Keratinocyte (primary cell): Measurements from ENCODE around the gene GRB10. TPM values are rescaled to one million over a fixed set of nuclear protein-coding genes. Genes with fewer than 3 reads are reported as not detected.

Experiments used
- DNase-seq: peaks from one replicate; pipeline ENCODE4 v3.0.0-alpha.2; 2011; ENCODE audit warnings: low read depth, missing footprints, low spot score
- FAIRE-seq: peaks from 2 replicates; lab custom pipeline; 2011; peaks lifted over from hg19 to GRCh38; lab: Jason Lieb, UNC
- H2AFZ ChIP-seq: 2 replicates; pipeline ENCODE4 v1.6.0; 2012; ENCODE audit warnings: low read length, control low read depth, inconsistent platforms; ENCODE audit not compliant: control insufficient read depth
- H3K27ac ChIP-seq: 2 replicates; pipeline ENCODE4 v1.5.1; 2011; ENCODE audit warnings: low read length; ENCODE audit not compliant: control insufficient read depth, insufficient read depth
- H3K27me3 ChIP-seq: 3 replicates; pipeline ENCODE4 v1.6.0; 2011; ENCODE audit warnings: low read length; ENCODE audit not compliant: control insufficient read depth, insufficient read depth; ENCODE audit errors: extremely low read depth
- H3K36me3 ChIP-seq, 2 experiments: 2 replicates in 1 of 2; 3 replicates in 1 of 2; pipeline ENCODE4 v1.5.1; 2011; ENCODE audit warnings: low read length in 2 of 2, mild to moderate bottlenecking in 1 of 2; ENCODE audit not compliant: control insufficient read depth in 2 of 2, insufficient read depth in 2 of 2; ENCODE audit errors: extremely low read depth in 1 of 2
- H3K4me1 ChIP-seq: 3 replicates; pipeline ENCODE4 v1.5.1; 2011; ENCODE audit warnings: low read length; ENCODE audit not compliant: control insufficient read depth, insufficient read depth; ENCODE audit errors: extremely low read depth
- H3K4me2 ChIP-seq: 3 replicates; pipeline ENCODE4 v1.6.0; 2011; ENCODE audit warnings: low read depth, low read length; ENCODE audit not compliant: control insufficient read depth, insufficient read depth; ENCODE audit errors: extremely low read depth
- H3K4me3 ChIP-seq, 3 experiments: fragments of 200-600 bp in 1 of 3; sonication (generic) in 1 of 3; 2 replicates in 2 of 3; 3 replicates in 1 of 3; pipeline ENCODE4 v1.5.1; 2011 to 2016; ENCODE audit warnings: low read length in 3 of 3, mild to moderate bottlenecking in 3 of 3, control low read depth in 2 of 3, inconsistent platforms in 1 of 3, low read depth in 1 of 3, mixed read lengths in 1 of 3, mixed run types in 1 of 3, moderate library complexity in 1 of 3; ENCODE audit not compliant: control insufficient read depth in 2 of 3, insufficient read depth in 2 of 3; ENCODE audit errors: extremely low read depth in 1 of 3
- H3K79me2 ChIP-seq: 2 replicates; pipeline ENCODE4 v1.6.0; 2012; ENCODE audit warnings: low read length; ENCODE audit not compliant: control insufficient read depth, insufficient read depth
- H3K9ac ChIP-seq: 3 replicates; pipeline ENCODE4 v1.6.0; 2011; ENCODE audit warnings: low read length; ENCODE audit not compliant: control insufficient read depth, insufficient read depth; ENCODE audit errors: extremely low read depth
- H3K9me1 ChIP-seq: 3 replicates; pipeline ENCODE4 v1.6.0; 2011; ENCODE audit warnings: low read length; ENCODE audit not compliant: control insufficient read depth, insufficient read depth; ENCODE audit errors: extremely low read depth
- H3K9me3 ChIP-seq: 2 replicates; pipeline ENCODE4 v1.5.1; 2012; ENCODE audit warnings: low read depth, low read length; ENCODE audit not compliant: control insufficient read depth
- H4K20me1 ChIP-seq: 3 replicates; pipeline ENCODE4 v1.6.0; 2011; ENCODE audit warnings: low read length; ENCODE audit not compliant: control insufficient read depth, insufficient read depth; ENCODE audit errors: extremely low read depth
- CTCF ChIP-seq, 3 experiments: IDR thresholded peaks in 1 of 3; conservative IDR thresholded peaks in 1 of 3; optimal IDR thresholded peaks in 1 of 3; 2 replicates in 2 of 3; 3 replicates in 1 of 3; pipeline versions ENCODE3 to v1.5.1; 2011; ENCODE audit warnings: low read length in 3 of 3, mild to moderate bottlenecking in 3 of 3, moderate library complexity in 2 of 3, control low read depth in 1 of 3, inconsistent platforms in 1 of 3; ENCODE audit not compliant: insufficient read depth in 2 of 3; ENCODE audit errors: extremely low read depth in 1 of 3
- EZH2 ChIP-seq: IDR thresholded peaks from one replicate; pipeline ENCODE4 v1.6.1; 2012; ENCODE audit warnings: inconsistent platforms, mild to moderate bottlenecking, low read length, moderate library complexity
- dilution Hi-C: fragments of 300-500 bp; cut with MboI; formaldehyde crosslinking; loops from one replicate; pipeline ENCODE4 v1.7.0; 2020; ENCODE audit warnings: low sequenced_read_pairs; ENCODE audit not compliant: extremely low pct_ligation_motif_present
- polyA plus RNA-seq, 5 experiments: library from polyadenylated mRNA; depleted of rRNA in 3 of 5; stranded (reverse) in 3 of 5; stranded (forward) in 1 of 5; unstranded in 1 of 5; fragments of >200 nt; gene quantifications; 1 replicate in 1 of 5; 2 replicates in 3 of 5; 3 replicates in 1 of 5; pipeline versions ENCODE4 v1.2.1 to v1.2.3, GENCODE V29; 2011 to 2012; ENCODE audit warnings: missing spikeins in 2 of 5, low read depth in 1 of 5, low replicate concordance in 1 of 5

The GRB10 gene
- polyA plus RNA-seq, 1 donor (not counting 4 experiments of a cell fraction or from before 2014, with no cell fraction given) = 4.4 TPM

GRCh38 chr7:50603287-50603686 is 179.4 kb downstream of the GRB10 start:
- Histone ChIP-seq H3K27me3 (no peaks in the 10 kb centered on the region), H3K9ac (no peak overlapping the region), H3K9me3 (no peaks in the 10 kb centered on the region), H3K9me1 (no peaks in the 10 kb centered on the region), H3K27ac (no peak overlapping the region), H3K36me3 (peaks cover 4 to 10% of the 10 kb centered on the region in 2 experiments), H3K4me1 (no peaks in the 10 kb centered on the region), H3K79me2 (no peaks in the 10 kb centered on the region), H2AFZ (no peak overlapping the region), H4K20me1 (no peaks in the 10 kb centered on the region), H3K4me3 (no peak overlapping the region), H3K4me2 (no peak overlapping the region)
- TF ChIP-seq EZH2 (no peak), CTCF (optimal IDR thresholded peaks at IDR 0.05 in 1 of 3, IDR thresholded peaks at IDR 0.05 in 1 of 3, conservative IDR thresholded peaks at IDR 0.05 in 1 of 3; ENCODE audit: extremely low read depth in 1 of 3, insufficient read depth in 2 of 3, low read length in 3 of 3) (no peak)
- dilution Hi-C loops = no loop called here
- DNase-seq (no peak), FAIRE-seq (no peak)

- Histone ChIP-seq H3K9me3 (no peaks in the 10 kb centered on the region), H3K79me2 (no peaks in the 10 kb centered on the region), H3K9ac (no peak overlapping the region), H3K36me3 (peaks cover 0 to 3% of the 10 kb centered on the region in 2 experiments), H2AFZ (no peak overlapping the region), H3K9me1 (no peaks in the 10 kb centered on the region), H3K27me3 (no peaks in the 10 kb centered on the region), H4K20me1 (no peaks in the 10 kb centered on the region), H3K4me3 (no peak overlapping the region), H3K27ac (no peak overlapping the region), H3K4me1 (no peaks in the 10 kb centered on the region), H3K4me2 (no peak overlapping the region)
- no peak for DNase-seq
- dilution Hi-C loops = no loop called here
- TF ChIP-seq EZH2 (no peak), CTCF (optimal IDR thresholded peaks at IDR 0.05 in 1 of 3, IDR thresholded peaks at IDR 0.05 in 1 of 3, conservative IDR thresholded peaks at IDR 0.05 in 1 of 3; ENCODE audit: extremely low read depth in 1 of 3, insufficient read depth in 2 of 3, low read length in 3 of 3) (no peak)
- no peak for FAIRE-seq
Observed at GRCh38 chr7:50599385-50599784, 183.3 kb downstream of the GRB10 start.
